Esophagus muscularis mucosa (tissue), 4 donors: ENCODE results near the gene OR51V1. TPM values are rescaled to one million over a fixed set of nuclear protein-coding genes. Genes with fewer than 3 reads are reported as not detected.

Experiments
- DNase-seq: peaks from one replicate; pipeline ENCODE4 v3.0.0-alpha.2; 2017; ENCODE audit errors: extremely low spot score
- H3K27ac ChIP-seq, 4 donors: fragments of 200-600 bp; sonication (generic); replicated peaks in 1 of 4; 1 replicate in 3 of 4; 2 replicates in 1 of 4; pipeline ENCODE4 v1.5.1; 2016 to 2019; ENCODE audit warnings: mild to moderate bottlenecking in 1 of 4
- H3K27me3 ChIP-seq, 4 donors: fragments of 200-600 bp; sonication (generic); one replicate each; pipeline versions ENCODE4 v1.5.1 to v1.6.0; 2016 to 2019
- H3K36me3 ChIP-seq, 4 donors: fragments of 200-600 bp; sonication (generic); one replicate each; pipeline ENCODE4 v1.5.1; 2016 to 2019
- H3K4me1 ChIP-seq, 4 donors: fragments of 200-600 bp; sonication (generic); one replicate each; pipeline ENCODE4 v1.5.1; 2016 to 2019
- H3K4me3 ChIP-seq, 4 donors: fragments of 200-600 bp; sonication (generic); 1 replicate in 2 of 4; 2 replicates in 2 of 4; pipeline ENCODE4 v1.5.1; 2016 to 2019; ENCODE audit warnings: mild to moderate bottlenecking in 4 of 4, moderate library complexity in 1 of 4
- H3K9me3 ChIP-seq, 4 donors: fragments of 200-600 bp; sonication (generic); 1 replicate in 3 of 4; 2 replicates in 1 of 4; pipeline ENCODE4 v1.5.1; 2016 to 2019
- CTCF ChIP-seq, 3 experiments: fragments of 200-600 bp in 2 of 3; fragments of 450-650 bp in 1 of 3; sonication (generic) in 2 of 3; IDR thresholded peaks; one replicate each; pipeline ENCODE4 v1.5.1; 2017 to 2019; ENCODE audit warnings: antibody characterized with exemption in 3 of 3, mild to moderate bottlenecking in 2 of 3, moderate library complexity in 1 of 3
- EP300 ChIP-seq: sonication (generic); formaldehyde crosslinking; IDR thresholded peaks from one replicate; pipeline ENCODE4 v1.6.1; 2017; ENCODE audit warnings: antibody characterized with exemption
- POLR2A ChIP-seq: fragments of 450-650 bp; IDR thresholded peaks from one replicate; pipeline ENCODE4 v1.6.1; 2017; ENCODE audit warnings: antibody characterized with exemption, moderate library complexity, mild to moderate bottlenecking, low read depth
- POLR2AphosphoS5 ChIP-seq, 2 donors: sonication (generic); formaldehyde crosslinking; IDR thresholded peaks; one replicate each; pipeline ENCODE4 v1.6.1; 2017; ENCODE audit warnings: antibody characterized with exemption in 2 of 2
- WGBS: methylation state at CpG from one replicate; pipeline ENCODE4 v1.1.5; 2018; 5-methylcytosine and 5-hydroxymethylcytosine counted together
- intact Hi-C: fragments of 100-400 bp; cut with DNase I; formaldehyde crosslinking; loops from one replicate; pipeline ENCODE4 v1.15.1; 2023
- total RNA-seq, 4 donors: library from RNA; depleted of rRNA; stranded (reverse); fragments of >200 nt; gene quantifications; one replicate each; pipeline versions ENCODE4 v1.1.0 to v1.2.1, GENCODE V29; 2016

OR51V1 gene
- total RNA-seq, 4 donors from 2014 or later, result not detected

GRCh38 chr11:5223686-5224085, 23.2 kb upstream of the OR51V1 start:
- WGBS, result 68% methylated on average over 1 of the region's 1 CpG

GRCh38 chr11:5223146-5223545, 22.7 kb upstream of the OR51V1 start:
- no peaks in the 10 kb centered on the region for H3K36me3 ChIP-seq
- H3K27me3 ChIP-seq, result no peaks in the 10 kb centered on the region
- intact Hi-C loops, result no loop called here
- WGBS, result 82% methylated on average over 6 of the region's 6 CpGs
- H3K27ac ChIP-seq, result no peak overlapping the region
- no peaks in the 10 kb centered on the region for H3K4me1 ChIP-seq
- H3K4me3 ChIP-seq, result no peak overlapping the region
- no peaks in the 10 kb centered on the region for H3K9me3 ChIP-seq
- no peak for DNase-seq
- no peak for TF ChIP-seq POLR2AphosphoS5 (IDR thresholded peaks at IDR 0.05)

More at GRCh38 chr11:5223686-5224085, 23.2 kb upstream of the OR51V1 start:
- H3K27me3 ChIP-seq, result no peaks in the 10 kb centered on the region
- DNase-seq, result no peak
- TF ChIP-seq POLR2AphosphoS5 (IDR thresholded peaks at IDR 0.05) (no peak), CTCF (IDR thresholded peaks at IDR 0.05) (no peak), POLR2A (no peak), EP300 (no peak)
- no peaks in the 10 kb centered on the region for H3K9me3 ChIP-seq
- intact Hi-C loops, result no loop called here
- H3K4me3 ChIP-seq, result no peak overlapping the region
- H3K36me3 ChIP-seq, result no peaks in the 10 kb centered on the region
- H3K4me1 ChIP-seq, result no peaks in the 10 kb centered on the region
- no peak overlapping the region for H3K27ac ChIP-seq

- Histone ChIP-seq H3K4me1 (no peaks in the 10 kb centered on the region), H3K36me3 (no peaks in the 10 kb centered on the region), H3K9me3 (no peaks in the 10 kb centered on the region), H3K27me3 (no peaks in the 10 kb centered on the region), H3K4me3 (no peak overlapping the region), H3K27ac (no peak overlapping the region)
- intact Hi-C loops, result no loop called here
- DNase-seq, result no peak
- WGBS, result 59% methylated on average over 7 of the region's 7 CpGs
- no peak for TF ChIP-seq POLR2AphosphoS5 (IDR thresholded peaks at IDR 0.05)
- TF ChIP-seq EP300, result no peak
- no peak for TF ChIP-seq POLR2A
- TF ChIP-seq CTCF (IDR thresholded peaks at IDR 0.05), result no peak
Measured at GRCh38 chr11:5210376-5210885, 9.9 kb upstream of the OR51V1 start.

- H3K4me3 ChIP-seq, result no peak overlapping the region
- H3K27me3 ChIP-seq, result no peaks in the 10 kb centered on the region
- no peak for DNase-seq
- no peaks in the 10 kb centered on the region for H3K36me3 ChIP-seq
- 25% methylated on average over 1 of the region's 1 CpG for WGBS
- intact Hi-C loops, result no loop called here
- H3K4me1 ChIP-seq, result no peaks in the 10 kb centered on the region
- TF ChIP-seq CTCF (IDR thresholded peaks at IDR 0.05) (peak in 2 of 3 experiments; percentile 20 to 34), EP300 (no peak), POLR2AphosphoS5 (IDR thresholded peaks at IDR 0.05) (no peak)
- no peak overlapping the region for H3K27ac ChIP-seq
- no peaks in the 10 kb centered on the region for H3K9me3 ChIP-seq
Measured at GRCh38 chr11:5204787-5205186, 4.3 kb upstream of the OR51V1 start.

- Histone ChIP-seq H3K4me1 (no peaks in the 10 kb centered on the region), H3K4me3 (no peak overlapping the region), H3K9me3 (no peaks in the 10 kb centered on the region), H3K27me3 (no peaks in the 10 kb centered on the region), H3K36me3 (no peaks in the 10 kb centered on the region), H3K27ac (no peak overlapping the region)
- TF ChIP-seq CTCF (IDR thresholded peaks at IDR 0.05), result no peak
- no peak for TF ChIP-seq EP300
- TF ChIP-seq POLR2A, result no peak
- TF ChIP-seq POLR2AphosphoS5 (IDR thresholded peaks at IDR 0.05), result no peak
- intact Hi-C loops, result no loop called here
- WGBS, result 87% methylated on average over 2 of the region's 2 CpGs
- no peak for DNase-seq
Measured at GRCh38 chr11:5203366-5203765, 2.9 kb upstream of the OR51V1 start.
